Measurements from ENCODE around the gene TGIF2. TPM values are rescaled to one million over a fixed set of nuclear protein-coding genes. Genes with fewer than 3 reads are reported as not detected.
A peak's percentile ranks its signal among the peaks of the same experiment; 100 is the strongest.

Gene TGIF2
- total and polyA plus RNA-seq, 7 experiments from 2014 or later = 32.1 to 44.3 (median 37.7) TPM

DNA sequence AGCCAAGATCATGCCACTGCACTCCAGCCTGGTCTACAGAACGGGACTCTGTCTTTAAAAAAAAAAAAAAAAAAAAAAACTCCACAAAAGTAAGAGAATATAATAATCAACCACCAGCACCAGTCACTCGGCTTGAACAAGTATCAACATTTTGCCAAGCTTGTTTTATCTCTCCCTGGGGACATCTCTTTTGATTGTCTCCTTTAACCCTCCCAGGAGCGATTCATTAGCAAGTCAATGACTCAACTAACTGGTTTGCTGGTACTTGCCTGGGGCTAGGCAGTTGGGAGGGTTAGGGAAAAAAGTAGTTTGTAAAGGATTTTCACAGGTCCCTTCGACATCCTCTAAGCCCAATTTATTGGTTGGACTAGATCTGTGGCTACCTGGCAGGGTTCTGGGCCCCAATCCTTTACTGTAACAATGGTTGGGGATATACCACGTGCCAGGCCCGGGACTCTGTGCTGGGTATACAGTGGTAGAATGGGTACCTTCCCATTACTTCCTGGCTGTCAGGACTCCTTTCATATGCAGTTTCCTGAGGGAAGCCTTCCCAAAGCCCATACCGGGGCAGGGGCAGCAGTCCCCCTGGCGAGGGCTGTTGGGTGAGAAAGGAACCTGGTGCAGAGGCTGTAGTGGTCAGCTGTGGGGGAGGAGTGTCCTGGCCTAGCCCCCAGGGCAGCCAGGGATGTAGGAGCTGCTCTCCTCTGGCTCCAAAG, 12.2 kb downstream of the TGIF2 start:
- CTCF ChIA-PET = interaction anchor here (0.6 kb wide), 2 partner anchors 29 to 32 kb away, joined by 3 read pairs; no protein-coding TSS in a partner anchor

DNA sequence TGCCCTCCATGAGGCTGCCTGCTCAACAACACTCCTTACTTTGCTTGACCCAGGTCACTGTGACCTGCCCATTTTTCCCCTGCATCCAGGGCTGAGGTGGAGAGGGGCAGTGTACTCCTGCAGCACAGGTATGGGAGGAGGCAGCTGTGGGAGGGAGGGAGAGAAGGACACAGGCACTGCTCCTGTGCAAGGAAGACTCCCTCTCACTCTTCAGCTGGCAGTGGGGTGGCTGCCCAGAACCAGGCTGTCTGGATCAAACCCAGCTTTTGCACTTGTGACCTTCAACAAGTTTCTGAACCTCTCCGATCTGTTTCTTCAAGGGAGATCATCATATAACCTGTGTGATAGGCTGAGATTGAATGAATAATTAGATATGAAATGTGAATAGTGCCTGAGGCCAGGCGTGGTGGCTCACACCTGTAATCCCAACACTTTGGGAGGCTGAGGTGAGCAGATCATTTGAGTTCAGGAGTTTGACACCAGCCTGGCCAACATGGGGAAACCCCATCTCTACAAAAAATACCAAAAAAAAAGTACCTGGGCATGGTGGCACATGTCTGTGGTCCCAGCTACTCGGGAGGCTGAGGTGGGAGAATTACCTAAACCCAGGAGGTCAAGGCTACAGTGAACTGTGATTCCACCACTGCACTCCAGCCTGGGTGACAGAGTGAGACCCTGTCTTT, 14.1 kb downstream of the TGIF2 start:
- Histone ChIP-seq H3K27ac (ENCODE audit: low read depth, low read length) (no peak overlapping the region), H3K27me3 (ENCODE audit: control insufficient read depth in 2 of 2, insufficient read depth in 2 of 2, low read length in 2 of 2) (no peaks in the 10 kb centered on the region), H3K4me3 (ENCODE audit: low read length) (no peak overlapping the region), H3K36me3 (ENCODE audit: control insufficient read depth in 2 of 3, insufficient read depth in 3 of 3, low read length in 3 of 3) (peaks cover 0 to 34% (median 0%) of the 10 kb centered on the region in 3 experiments), H3K9me3 (ENCODE audit: control insufficient read depth in 2 of 3, low read length in 3 of 3) (no peaks in the 10 kb centered on the region), H3K4me1 (ENCODE audit: control insufficient read depth in 2 of 2, insufficient read depth in 2 of 2, low read length in 2 of 2) (peaks cover 8 to 10% of the 10 kb centered on the region in 2 donors)
- intact Hi-C loops (cut with micrococcal nuclease) = loop anchor here in 1 of 2 donors (2.0 kb wide), 1 partner anchor 17 kb away; the partner anchor contains the start of gene RAB5IF
- DNase-seq (no peak), ATAC-seq (peak; percentile 1)
- H3K9me3 Mint-ChIP-seq = no peaks in the 10 kb centered on the region
- CTCF ChIA-PET = interaction anchor here (0.8 to 4.9 kb wide), 5 partner anchors 17 to 29 kb away, joined by 3 to 20 read pairs (median 4); partner anchors contain the start of gene RAB5IF
- peaks cover 0 to 20% (median 3%) of the 10 kb centered on the region in 5 donors for H3K36me3 Mint-ChIP-seq
- H3K4me3 Mint-ChIP-seq = no peak overlapping the region
- H3K27me3 Mint-ChIP-seq = no peaks in the 10 kb centered on the region
- POLR2A ChIA-PET = interaction anchor here (0.5 to 1.6 kb wide), 5 partner anchors 10 to 19 kb away, joined by 3 to 5 read pairs (median 5); no protein-coding TSS in a partner anchor
- H3K27ac Mint-ChIP-seq = peak overlapping the region; percentile 0 to 80 (median 71)
- peaks cover 21 to 41% (median 32%) of the 10 kb centered on the region in 7 donors for H3K4me1 Mint-ChIP-seq

More for the DNA sequence above, 12.2 kb downstream of the TGIF2 start:
- DNase-seq = no peak
- POLR2A ChIA-PET = interaction anchor here (1.3 to 1.6 kb wide), 4 partner anchors 10 to 19 kb away, joined by 3 to 5 read pairs (median 3); no protein-coding TSS in a partner anchor
- H3K27ac Mint-ChIP-seq = peak overlapping the region in 3 of 9 donors; percentile 31 to 85 (median 55)
- H3K9me3 Mint-ChIP-seq = no peaks in the 10 kb centered on the region
- no peak overlapping the region for H3K4me3 Mint-ChIP-seq
- H3K36me3 ChIP-seq (ENCODE audit: control insufficient read depth in 2 of 3, insufficient read depth in 3 of 3, low read length in 3 of 3) = peaks cover 0 to 41% (median 0%) of the 10 kb centered on the region in 3 experiments
- ATAC-seq = no peak
- H3K36me3 Mint-ChIP-seq = peaks cover 0 to 15% (median 8%) of the 10 kb centered on the region in 5 donors
- no peaks in the 10 kb centered on the region for H3K27me3 ChIP-seq (ENCODE audit: control insufficient read depth in 2 of 2, insufficient read depth in 2 of 2, low read length in 2 of 2)
- peaks cover 17 to 39% (median 24%) of the 10 kb centered on the region in 7 donors for H3K4me1 Mint-ChIP-seq
- intact Hi-C loops (cut with micrococcal nuclease) = no loop called here
- H3K4me3 ChIP-seq (ENCODE audit: low read length) = no peak overlapping the region
- no peaks in the 10 kb centered on the region for H3K9me3 ChIP-seq (ENCODE audit: control insufficient read depth in 2 of 3, low read length in 3 of 3)
- peaks cover 0 to 8% of the 10 kb centered on the region in 2 donors for H3K4me1 ChIP-seq (ENCODE audit: control insufficient read depth in 2 of 2, insufficient read depth in 2 of 2, low read length in 2 of 2)
- H3K27ac ChIP-seq (ENCODE audit: low read depth, low read length) = no peak overlapping the region
- H3K27me3 Mint-ChIP-seq = no peaks in the 10 kb centered on the region

DNA sequence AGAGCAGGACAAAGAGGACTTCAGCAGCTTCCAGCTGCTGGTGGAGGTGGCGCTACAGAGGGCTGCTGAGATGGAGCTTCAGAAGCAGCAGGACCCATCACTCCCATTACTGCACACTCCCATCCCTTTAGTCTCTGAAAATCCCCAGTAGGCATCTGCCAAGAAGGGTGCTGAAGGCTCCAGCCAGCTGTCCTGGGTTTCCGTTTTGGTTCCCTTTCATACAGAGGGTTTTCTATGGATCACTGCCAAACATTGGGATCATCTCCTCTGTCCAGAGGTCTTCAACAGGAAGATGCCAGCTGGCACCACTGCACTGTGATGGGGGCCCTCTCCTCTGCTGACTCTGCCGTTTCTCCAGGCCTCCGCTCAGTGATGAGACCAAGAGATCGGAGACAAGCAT, 17.9 kb downstream of the TGIF2 start:
- H3K27ac ChIP-seq (ENCODE audit: low read depth, low read length) = peak overlapping the region; percentile 22
- Mint-ChIP-seq H3K27ac (peak overlapping the region; percentile 42 to 90 (median 86)), H3K36me3 (peaks cover 0 to 16% (median 0%) of the 10 kb centered on the region in 5 donors), H3K9me3 (no peaks in the 10 kb centered on the region), H3K4me3 (peak overlapping the region in 1 of 10 donors; percentile 27), H3K27me3 (no peaks in the 10 kb centered on the region), H3K4me1 (peaks cover 36 to 65% (median 53%) of the 10 kb centered on the region in 7 donors)
- ATAC-seq (no peak), DNase-seq (no peak)
- no peaks in the 10 kb centered on the region for H3K27me3 ChIP-seq (ENCODE audit: control insufficient read depth in 2 of 2, insufficient read depth in 2 of 2, low read length in 2 of 2)
- ChIA-PET CTCF (interaction anchor here (0.7 to 4.9 kb wide), 5 partner anchors 11 to 163 kb away, joined by 3 to 20 read pairs (median 6); partner anchors contain the start of gene RAB5IF), POLR2A (interaction anchor here (1.6 to 13.3 kb wide), 3 partner anchors 12 to 17 kb away, joined by 5 to 123 read pairs (median 84); partner anchors contain the start of genes RAB5IF and TGIF2)
- H3K9me3 ChIP-seq (ENCODE audit: control insufficient read depth in 2 of 3, low read length in 3 of 3) = no peaks in the 10 kb centered on the region
- H3K4me1 ChIP-seq (ENCODE audit: control insufficient read depth in 2 of 2, insufficient read depth in 2 of 2, low read length in 2 of 2) = peaks cover 14 to 16% of the 10 kb centered on the region in 2 donors
- intact Hi-C loops (cut with micrococcal nuclease) = loop anchor here (5.0 to 10.0 kb wide), 2 partner anchors 84 to 584 kb away; partner anchors contain the start of genes MROH8 (in 1 of the 2) and RPN2 (in 1 of the 2)
- no peak overlapping the region for H3K4me3 ChIP-seq (ENCODE audit: low read length)
- peaks cover 0 to 13% (median 0%) of the 10 kb centered on the region in 3 experiments for H3K36me3 ChIP-seq (ENCODE audit: control insufficient read depth in 2 of 3, insufficient read depth in 3 of 3, low read length in 3 of 3)

DNA sequence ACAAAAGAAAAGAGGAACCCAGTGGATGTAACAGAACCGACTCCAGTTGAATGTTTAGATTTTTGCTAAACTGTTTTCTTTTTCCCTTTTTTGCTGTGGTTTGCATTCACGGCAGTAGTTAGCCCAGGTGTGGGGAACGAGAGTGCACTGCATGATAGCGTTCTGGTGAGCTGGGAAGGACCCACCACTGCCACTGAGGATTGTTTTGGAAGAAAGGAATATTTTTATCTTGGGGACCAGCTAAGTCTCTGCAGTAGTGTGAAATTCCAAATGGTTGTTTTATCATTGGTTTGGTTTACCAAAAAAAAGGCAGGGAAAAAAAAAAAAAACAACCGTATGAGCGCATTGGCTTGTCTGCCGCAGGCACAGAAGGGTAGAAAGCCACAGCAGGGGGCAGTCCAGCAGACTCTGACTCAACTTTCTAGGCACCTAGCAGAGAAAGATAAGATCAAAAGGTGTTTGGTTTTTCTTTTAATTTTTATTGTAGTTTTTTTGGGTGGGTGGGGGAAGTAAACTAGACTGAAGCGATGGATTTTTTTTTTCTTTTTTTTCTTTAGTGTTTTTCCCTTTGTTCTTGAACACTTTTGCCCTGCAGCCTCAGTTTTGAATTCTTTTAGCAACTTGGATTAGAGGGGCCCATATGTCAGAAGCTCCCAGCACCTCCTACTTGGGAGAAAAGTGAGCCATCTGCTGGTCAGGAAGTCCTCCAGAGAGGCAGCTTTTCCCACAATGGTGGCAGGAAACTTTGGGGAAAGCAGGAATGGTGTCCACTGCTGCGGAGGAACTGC, 18.7 kb downstream of the TGIF2 start:
- H3K4me3 ChIP-seq (ENCODE audit: low read length) = no peak overlapping the region
- DNase-seq (peak in 6 of 9 donors; percentile 23 to 61 (median 42)), ATAC-seq (peak; percentile 40)
- H3K9me3 Mint-ChIP-seq = no peaks in the 10 kb centered on the region
- no peaks in the 10 kb centered on the region for H3K9me3 ChIP-seq (ENCODE audit: control insufficient read depth in 2 of 3, low read length in 3 of 3)
- peaks cover 0 to 16% (median 0%) of the 10 kb centered on the region in 5 donors for H3K36me3 Mint-ChIP-seq
- H3K36me3 ChIP-seq (ENCODE audit: control insufficient read depth in 2 of 3, insufficient read depth in 3 of 3, low read length in 3 of 3) = peaks cover 0 to 13% (median 0%) of the 10 kb centered on the region in 3 experiments
- ChIA-PET POLR2A (interaction anchor here (0.7 to 13.3 kb wide), 3 partner anchors 10 to 18 kb away, joined by 3 to 123 read pairs (median 84); partner anchors contain the start of genes RAB5IF and TGIF2), CTCF (interaction anchor here (0.7 to 4.9 kb wide), 7 partner anchors 11 to 163 kb away, joined by 3 to 20 read pairs (median 4); partner anchors contain the start of gene RAB5IF)
- peak overlapping the region; percentile 42 to 90 (median 88) for H3K27ac Mint-ChIP-seq
- H3K27me3 ChIP-seq (ENCODE audit: control insufficient read depth in 2 of 2, insufficient read depth in 2 of 2, low read length in 2 of 2) = no peaks in the 10 kb centered on the region
- H3K4me3 Mint-ChIP-seq = peak overlapping the region in 7 of 10 donors; percentile 22 to 60 (median 42)
- peaks cover 33 to 61% (median 48%) of the 10 kb centered on the region in 7 donors for H3K4me1 Mint-ChIP-seq
- peaks cover 14 to 16% of the 10 kb centered on the region in 2 donors for H3K4me1 ChIP-seq (ENCODE audit: control insufficient read depth in 2 of 2, insufficient read depth in 2 of 2, low read length in 2 of 2)
- H3K27ac ChIP-seq (ENCODE audit: low read depth, low read length) = peak overlapping the region; percentile 56
- intact Hi-C loops (cut with micrococcal nuclease) = loop anchor here (1.0 to 10.0 kb wide), 4 partner anchors 18 to 583 kb away; partner anchors contain the start of genes MROH8 (in 1 of the 2) and RPN2 (in 1 of the 2)
- no peaks in the 10 kb centered on the region for H3K27me3 Mint-ChIP-seq

DNA sequence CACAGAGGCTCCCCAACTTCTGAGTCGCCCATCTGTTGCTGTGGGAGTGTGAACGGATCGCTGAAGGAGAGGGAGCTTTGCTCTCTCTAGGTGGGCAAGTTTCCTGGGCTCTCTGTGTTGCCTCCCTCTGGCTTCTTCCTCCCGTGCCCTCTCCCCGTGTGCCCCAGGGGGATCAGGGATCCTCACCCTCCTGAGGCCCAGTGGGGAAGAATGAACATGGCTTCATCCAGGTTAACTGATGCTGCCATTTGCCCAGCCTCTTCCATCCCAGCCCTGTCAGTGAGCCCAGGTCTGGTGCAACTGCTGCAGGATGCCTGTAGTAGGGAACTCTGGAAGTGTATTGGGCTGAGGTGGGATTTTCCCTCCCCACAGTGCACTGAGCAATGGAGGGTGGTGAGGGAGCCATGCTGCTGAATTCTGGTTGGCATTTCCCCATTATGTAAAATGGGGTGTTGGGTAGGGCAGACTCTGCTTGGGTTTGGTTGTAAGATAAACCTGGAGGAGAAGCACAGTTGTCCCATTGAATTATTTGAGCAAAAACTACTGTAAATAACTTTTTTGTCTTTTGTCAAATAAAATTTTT, 20.0 kb downstream of the TGIF2 start:
- peak overlapping the region in 1 of 10 donors; percentile 48 for H3K4me3 Mint-ChIP-seq
- intact Hi-C loops (cut with micrococcal nuclease) = loop anchor here (5.0 to 10.0 kb wide), 2 partner anchors 86 to 581 kb away; partner anchors contain the start of genes MROH8 (in 1 of the 2) and RPN2 (in 1 of the 2)
- no peaks in the 10 kb centered on the region for H3K9me3 Mint-ChIP-seq
- no peak for DNase-seq
- Histone ChIP-seq H3K9me3 (ENCODE audit: control insufficient read depth in 2 of 3, low read length in 3 of 3) (no peaks in the 10 kb centered on the region), H3K27ac (ENCODE audit: low read depth, low read length) (no peak overlapping the region), H3K36me3 (ENCODE audit: control insufficient read depth in 2 of 3, insufficient read depth in 3 of 3, low read length in 3 of 3) (peaks cover 0 to 13% (median 0%) of the 10 kb centered on the region in 3 experiments), H3K4me3 (ENCODE audit: low read length) (no peak overlapping the region), H3K27me3 (ENCODE audit: control insufficient read depth in 2 of 2, insufficient read depth in 2 of 2, low read length in 2 of 2) (no peaks in the 10 kb centered on the region), H3K4me1 (ENCODE audit: control insufficient read depth in 2 of 2, insufficient read depth in 2 of 2, low read length in 2 of 2) (peaks cover 14 to 16% of the 10 kb centered on the region in 2 donors)
- H3K4me1 Mint-ChIP-seq = peaks cover 26 to 53% (median 48%) of the 10 kb centered on the region in 7 donors
- CTCF ChIA-PET = interaction anchor here (0.7 to 1.1 kb wide), 4 partner anchors 12 to 132 kb away, joined by 3 to 4 read pairs (median 3); partner anchors contain the start of gene RAB5IF
- POLR2A ChIA-PET = interaction anchor here (8.3 to 13.3 kb wide), 2 partner anchors 13 to 19 kb away, joined by 84 to 123 read pairs; partner anchors contain the start of genes RAB5IF and TGIF2
- ATAC-seq = no peak
- peaks cover 0 to 18% (median 0%) of the 10 kb centered on the region in 5 donors for H3K36me3 Mint-ChIP-seq
- H3K27me3 Mint-ChIP-seq = no peaks in the 10 kb centered on the region
- peak overlapping the region; percentile 34 to 96 (median 86) for H3K27ac Mint-ChIP-seq

Data from naive thymus-derived CD4-positive, alpha-beta T cell (primary cell).